HG02588 (cell line): ENCODE measurements around the gene SNAP25.

Experiments
- ATAC-seq: cut with Tn5 transposase; IDR thresholded peaks from one replicate; pipeline ENCODE4 v1.9.1; 2021; ENCODE audit warnings: mild to moderate bottlenecking, moderate library complexity; ENCODE audit not compliant: unreplicated experiment

SNAP25 gene

GRCh38 chr20:10218536-10219451 is at the start of gene SNAP25:
SNAP25 (plus strand) TSS chr20:10218830; CDS start chr20:10275492, 56,662 bp downstream.
- ATAC-seq: no peak

GRCh38 chr20:10169752-10170151 is 48.9 kb upstream of the SNAP25 start:
- ATAC-seq: no peak

- no peak for ATAC-seq
Observed at GRCh38 chr20:10170261-10170660, 48.4 kb upstream of the SNAP25 start.

GRCh38 chr20:10171864-10172751 is 46.5 kb upstream of the SNAP25 start:
- no peak for ATAC-seq

- no peak for ATAC-seq
Observed at GRCh38 chr20:10172998-10173655, 45.5 kb upstream of the SNAP25 start.

GRCh38 chr20:10174400-10174799 is 44.2 kb upstream of the SNAP25 start:
- ATAC-seq: no peak

- ATAC-seq: no peak
Observed at GRCh38 chr20:10177326-10177725, 41.3 kb upstream of the SNAP25 start.

GRCh38 chr20:10178091-10178490 is 40.5 kb upstream of the SNAP25 start:
- ATAC-seq: no peak

GRCh38 chr20:10178727-10179313 is 39.8 kb upstream of the SNAP25 start:
- no peak for ATAC-seq

GRCh38 chr20:10179574-10180298 is 38.9 kb upstream of the SNAP25 start:
- no peak for ATAC-seq

GRCh38 chr20:10180651-10181235 is 37.9 kb upstream of the SNAP25 start:
- ATAC-seq: no peak

- ATAC-seq: no peak
Observed at GRCh38 chr20:10185741-10186558, 32.7 kb upstream of the SNAP25 start.

GRCh38 chr20:10190456-10190855 is 28.2 kb upstream of the SNAP25 start:
- no peak for ATAC-seq

GRCh38 chr20:10192171-10192570 is 26.5 kb upstream of the SNAP25 start:
- no peak for ATAC-seq

GRCh38 chr20:10194166-10194565 is 24.5 kb upstream of the SNAP25 start:
- ATAC-seq: no peak

GRCh38 chr20:10200330-10200729 is 18.3 kb upstream of the SNAP25 start:
- no peak for ATAC-seq

GRCh38 chr20:10201321-10201870 is 17.2 kb upstream of the SNAP25 start:
- ATAC-seq: no peak

- ATAC-seq: no peak
Observed at GRCh38 chr20:10209091-10209490, 9.5 kb upstream of the SNAP25 start.

- no peak for ATAC-seq
Observed at GRCh38 chr20:10213526-10213925, 5.1 kb upstream of the SNAP25 start.
